GM12878 (cell line): Measurements from ENCODE around the gene HSD17B12. TPM values are rescaled to one million over a fixed set of nuclear protein-coding genes. Genes with fewer than 3 reads are reported as not detected.

ENCODE experiments used
- ATAC-seq: fragments of 200-7000 bp; cut with Tn5 transposase; 3 replicates; pipeline ENCODE4 v1.9.1; 2020; ENCODE audit warnings: mild to moderate bottlenecking, moderate library complexity
- BruUV-seq: library from RNA; stranded (reverse); fragments of 400-500 nt; replicated peaks from 2 replicates; lab custom pipeline; 2021; lab: Mats Ljungman, UMichigan
- CTCF ChIA-PET: fragments of 300-600 bp; sonication (Branson Sonifier 250); formaldehyde crosslinking; extraction: SDS; loops from one replicate; lab custom pipeline; 2021; ENCODE audit warnings: inconsistent platforms; lab: Yijun Ruan, JAX
- POLR2A ChIA-PET: fragments of 350-600 bp; formaldehyde crosslinking; extraction: SDS; loops from one replicate; lab custom pipeline; 2021; ENCODE audit warnings: inconsistent platforms; lab: Charles Lee
- RAD21 ChIA-PET: fragments of 300-600 bp; sonication (Branson Sonifier 250); formaldehyde crosslinking; loops from one replicate; lab custom pipeline; 2023; ENCODE audit warnings: antibody characterized with exemption; ENCODE audit not compliant: unreplicated experiment; lab: Charles Lee
- SMC1A ChIA-PET: fragments of 300-600 bp; sonication (Branson Sonifier 250); formaldehyde crosslinking; loops from one replicate; lab custom pipeline; 2023; ENCODE audit not compliant: unreplicated experiment, uncharacterized antibody; lab: Charles Lee
- DNase-seq: peaks from one replicate; pipeline ENCODE4 v3.0.0-alpha.2; 2011; ENCODE audit warnings: low read depth, low spot score
- FAIRE-seq: peaks from 3 replicates; lab custom pipeline; 2011; peaks lifted over from hg19 to GRCh38; lab: Jason Lieb, UNC
- H2AFZ ChIP-seq: 2 replicates; pipeline ENCODE4 v1.6.0; 2011; ENCODE audit warnings: low read depth, low read length, control low read depth; ENCODE audit not compliant: control insufficient read depth
- H3K27ac ChIP-seq: 2 replicates; pipeline ENCODE4 v1.5.1; 2011; ENCODE audit warnings: control low read depth; ENCODE audit not compliant: control insufficient read depth, insufficient read depth
- H3K27me3 ChIP-seq, 2 experiments: replicated peaks in 1 of 2; 2 replicates each; pipeline versions ENCODE4 v1.6.0 to v1.6.1; 2011; ENCODE audit warnings: low read length in 1 of 2; ENCODE audit not compliant: control insufficient read depth in 2 of 2, insufficient read depth in 2 of 2
- H3K36me3 ChIP-seq, 2 experiments: 2 replicates each; pipeline ENCODE4 v1.5.1; 2011; ENCODE audit warnings: low read length in 1 of 2; ENCODE audit not compliant: control insufficient read depth in 2 of 2, insufficient read depth in 2 of 2
- H3K4me1 ChIP-seq: 2 replicates; pipeline ENCODE4 v1.6.1; 2011; ENCODE audit warnings: mild to moderate bottlenecking, low read length, moderate library complexity, mixed read lengths; ENCODE audit not compliant: control insufficient read depth, insufficient read depth
- H3K4me2 ChIP-seq: 2 replicates; pipeline ENCODE4 v1.6.0; 2011; ENCODE audit warnings: control low read depth; ENCODE audit not compliant: control insufficient read depth, insufficient read depth
- H3K4me3 ChIP-seq: fragments of 200-600 bp; sonication (generic); 2 replicates; pipeline ENCODE4 v1.5.1; 2016
- H3K79me2 ChIP-seq: 2 replicates; pipeline ENCODE4 v1.6.0; 2011; ENCODE audit warnings: low read length; ENCODE audit not compliant: control insufficient read depth, insufficient read depth
- H3K9ac ChIP-seq: 2 replicates; pipeline ENCODE4 v1.8.0; 2011; ENCODE audit warnings: low read length, control low read depth, mixed read lengths; ENCODE audit not compliant: control insufficient read depth, insufficient read depth
- H3K9me3 ChIP-seq: replicated peaks from 3 replicates; pipeline ENCODE4 v1.5.1; 2011; ENCODE audit warnings: mild to moderate bottlenecking, low read length; ENCODE audit not compliant: control insufficient read depth, insufficient read depth
- H4K20me1 ChIP-seq: 2 replicates; pipeline ENCODE4 v1.6.0; 2011; ENCODE audit not compliant: control insufficient read depth, insufficient read depth
- ESRRA ChIP-seq: IDR thresholded peaks from 2 replicates; pipeline ENCODE4 v1.6.1; 2012; ENCODE audit warnings: mild to moderate bottlenecking, low read length, improper control_type of control experiment
- IKZF2 ChIP-seq, 2 experiments: fragments of 450-650 bp; IDR thresholded peaks; 2 replicates each; pipeline ENCODE4 v1.6.1; 2017; ENCODE audit warnings: mild to moderate bottlenecking in 2 of 2, moderate library complexity in 2 of 2
- MTA3 ChIP-seq: IDR thresholded peaks from 2 replicates; pipeline ENCODE4 v1.6.1; 2012; ENCODE audit warnings: low read length, inconsistent platforms, borderline replicate concordance
- NBN ChIP-seq: fragments of 450-650 bp; IDR thresholded peaks from 2 replicates; pipeline ENCODE4 v1.6.1; 2016
- SPI1 ChIP-seq: IDR thresholded peaks from 2 replicates; pipeline ENCODE4 v1.6.1; 2011; ENCODE audit warnings: low read depth, mild to moderate bottlenecking, low read length, moderate library complexity, borderline replicate concordance; ENCODE audit not compliant: insufficient read depth
- SREBF2 ChIP-seq: IDR thresholded peaks from 2 replicates; pipeline ENCODE4 v1.6.1; 2012; ENCODE audit warnings: mild to moderate bottlenecking, low read length
- TCF7 ChIP-seq: IDR thresholded peaks from 2 replicates; pipeline ENCODE4 v1.6.1; 2014; ENCODE audit warnings: antibody characterized with exemption, borderline replicate concordance
- WGBS: methylation state at CpG from one replicate; pipeline ENCODE4 v1.1.6; 2016; ENCODE audit warnings: low lambda C conversion rate; ENCODE audit not compliant: insufficient replicate concordance, insufficient coverage; ENCODE audit errors: missing lambda C conversion rate; 5-methylcytosine and 5-hydroxymethylcytosine counted together
- in situ Hi-C: fragments of 300-500 bp; cut with MboI; formaldehyde crosslinking; loops from 9 replicates; pipeline ENCODE4 v1.14.3; 2018; ENCODE audit warnings: mixed read lengths
- intact Hi-C: fragments of 100-400 bp; cut with micrococcal nuclease; formaldehyde crosslinking; loops from one replicate; pipeline ENCODE4 v1.14.2; 2022; ENCODE audit not compliant: unreplicated experiment
- polyA plus RNA-seq, 11 experiments: library from polyadenylated mRNA; depleted of rRNA in 4 of 11; unstranded in 6 of 11; stranded (reverse) in 5 of 11; fragments of >200 nt; fragmentation: Nextera tagmentation in 4 of 11; fragmentation: Illumina TruSeq in 1 of 11; extraction: Ambion mirVana in 4 of 11; extraction: Trizol in 1 of 11; gene quantifications; 1 replicate in 1 of 11; 2 replicates in 10 of 11; pipeline versions ENCODE4 v1.2.1 to v1.2.3, GENCODE V29; 2011 to 2016; ENCODE audit warnings: inconsistent platforms in 2 of 11, missing spikeins in 2 of 11, low read depth in 1 of 11
- total RNA-seq, 4 experiments: library from RNA; depleted of rRNA in 3 of 4; stranded (reverse); fragments of >200 nt in 3 of 4; fragmentation: Illumina TruSeq in 1 of 4; extraction: Trizol in 1 of 4; gene quantifications; 2 replicates each; pipeline versions ENCODE4 v1.2.1 to v1.2.3, GENCODE V29; 2013 to 2021
- TF ChIP-seq, protein P1 (sequence below): IDR thresholded peaks from 2 replicates; pipeline ENCODE4 v1.6.1; 2011; ENCODE audit warnings: borderline replicate concordance, low read depth, mild to moderate bottlenecking, moderate library complexity, mixed read lengths, low read length; ENCODE audit not compliant: insufficient read depth; ENCODE audit errors: extremely low read length
- TF ChIP-seq, protein P2 (sequence below): IDR thresholded peaks from 2 replicates; pipeline ENCODE4 v1.6.1; 2012; ENCODE audit warnings: mild to moderate bottlenecking, low read depth, low read length

HSD17B12 gene
- total and polyA plus RNA-seq, 10 of the 15 experiments (the other 5 are each of a cell fraction or from before 2014, with no cell fraction given): 23.6 to 88.0 (median 64.7) TPM

DNA sequence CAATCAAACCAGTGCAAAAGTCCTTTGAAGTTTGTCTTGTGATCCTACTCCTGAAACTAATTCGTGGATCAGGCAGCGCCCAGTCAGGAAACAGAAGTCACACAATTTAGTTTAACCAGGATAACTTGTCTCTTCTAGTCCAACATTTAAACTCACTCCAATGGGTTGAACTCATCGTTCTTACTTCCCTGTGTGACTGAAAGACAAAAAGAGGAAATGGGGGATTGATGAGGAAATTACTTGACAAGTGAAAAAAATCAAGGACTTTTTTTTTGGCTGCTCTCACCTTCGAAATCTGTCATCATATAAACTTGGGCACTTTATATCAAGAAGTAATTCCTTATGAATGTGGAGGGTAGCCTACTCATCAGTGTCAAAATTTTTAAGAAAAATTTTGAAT is 78.4 kb downstream of the HSD17B12 start:
- CTCF ChIA-PET: interaction anchor here (0.9 kb wide), 1 partner anchor 13 kb away, joined by 3 read pairs; no protein-coding TSS in a partner anchor
- RAD21 ChIA-PET: no interaction called here
- no peak for DNase-seq
- no peaks in the 10 kb centered on the region for H3K4me1 ChIP-seq
- no peak overlapping the region for H3K27ac ChIP-seq
- no peak for ATAC-seq
- TF ChIP-seq SPI1 (peak; percentile 22; the same call in 1 of the 2 replicates), NBN (no peak)
- H2AFZ ChIP-seq: no peak overlapping the region
- no TSS peak for BruUV-seq
- FAIRE-seq: no peak
- POLR2A ChIA-PET: no interaction called here
- H3K4me3 ChIP-seq: no peak overlapping the region
- H3K9ac ChIP-seq: no peak overlapping the region
- H3K27me3 ChIP-seq: no peaks in the 10 kb centered on the region
- WGBS: 26% methylated on average over 4 of the region's 4 CpGs
- H3K4me2 ChIP-seq: no peak overlapping the region
- SMC1A ChIA-PET: no interaction called here
- H3K36me3 ChIP-seq: peaks cover 0 to 8% of the 10 kb centered on the region in 2 experiments; a peak in 2 of 4 replicates
- no peaks in the 10 kb centered on the region for H4K20me1 ChIP-seq
- H3K9me3 ChIP-seq: no peaks in the 10 kb centered on the region
- intact Hi-C loops (no loop called here), in situ Hi-C loops (no loop called here)
- H3K79me2 ChIP-seq: no peaks in the 10 kb centered on the region

DNA sequence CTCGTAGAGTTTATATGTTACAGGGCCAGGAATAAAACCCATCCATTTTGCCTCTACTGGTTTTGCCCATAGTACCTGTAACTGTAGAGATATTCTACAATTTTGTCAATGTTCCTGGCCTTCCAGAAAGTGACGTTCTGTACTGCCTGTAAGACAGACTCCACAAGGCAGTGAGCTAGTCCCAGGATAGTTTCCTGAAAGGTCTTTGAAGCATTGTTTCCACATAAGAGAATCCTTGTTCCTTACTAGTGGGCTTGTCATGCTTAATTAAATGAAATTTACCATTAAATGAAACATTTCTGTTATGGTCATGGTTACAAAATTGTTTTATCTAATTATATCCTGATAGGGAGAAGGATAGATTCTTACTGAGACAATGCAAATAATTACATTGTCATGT is 80.4 kb downstream of the HSD17B12 start:
- H3K9ac ChIP-seq: no peak overlapping the region
- in situ Hi-C loops (no loop called here), intact Hi-C loops (no loop called here)
- no peak overlapping the region for H2AFZ ChIP-seq
- H3K4me1 ChIP-seq: no peaks in the 10 kb centered on the region
- no peak for TF ChIP-seq MTA3
- TF ChIP-seq TCF7: no peak
- TF ChIP-seq, protein P1, sequence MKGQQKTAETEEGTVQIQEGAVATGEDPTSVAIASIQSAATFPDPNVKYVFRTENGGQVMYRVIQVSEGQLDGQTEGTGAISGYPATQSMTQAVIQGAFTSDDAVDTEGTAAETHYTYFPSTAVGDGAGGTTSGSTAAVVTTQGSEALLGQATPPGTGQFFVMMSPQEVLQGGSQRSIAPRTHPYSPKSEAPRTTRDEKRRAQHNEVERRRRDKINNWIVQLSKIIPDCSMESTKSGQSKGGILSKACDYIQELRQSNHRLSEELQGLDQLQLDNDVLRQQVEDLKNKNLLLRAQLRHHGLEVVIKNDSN: no peak
- no peak for TF ChIP-seq ESRRA
- no peak for TF ChIP-seq SREBF2
- no peak for TF ChIP-seq IKZF2 (IDR thresholded peaks at IDR 0.05)
- TF ChIP-seq, protein P2, sequence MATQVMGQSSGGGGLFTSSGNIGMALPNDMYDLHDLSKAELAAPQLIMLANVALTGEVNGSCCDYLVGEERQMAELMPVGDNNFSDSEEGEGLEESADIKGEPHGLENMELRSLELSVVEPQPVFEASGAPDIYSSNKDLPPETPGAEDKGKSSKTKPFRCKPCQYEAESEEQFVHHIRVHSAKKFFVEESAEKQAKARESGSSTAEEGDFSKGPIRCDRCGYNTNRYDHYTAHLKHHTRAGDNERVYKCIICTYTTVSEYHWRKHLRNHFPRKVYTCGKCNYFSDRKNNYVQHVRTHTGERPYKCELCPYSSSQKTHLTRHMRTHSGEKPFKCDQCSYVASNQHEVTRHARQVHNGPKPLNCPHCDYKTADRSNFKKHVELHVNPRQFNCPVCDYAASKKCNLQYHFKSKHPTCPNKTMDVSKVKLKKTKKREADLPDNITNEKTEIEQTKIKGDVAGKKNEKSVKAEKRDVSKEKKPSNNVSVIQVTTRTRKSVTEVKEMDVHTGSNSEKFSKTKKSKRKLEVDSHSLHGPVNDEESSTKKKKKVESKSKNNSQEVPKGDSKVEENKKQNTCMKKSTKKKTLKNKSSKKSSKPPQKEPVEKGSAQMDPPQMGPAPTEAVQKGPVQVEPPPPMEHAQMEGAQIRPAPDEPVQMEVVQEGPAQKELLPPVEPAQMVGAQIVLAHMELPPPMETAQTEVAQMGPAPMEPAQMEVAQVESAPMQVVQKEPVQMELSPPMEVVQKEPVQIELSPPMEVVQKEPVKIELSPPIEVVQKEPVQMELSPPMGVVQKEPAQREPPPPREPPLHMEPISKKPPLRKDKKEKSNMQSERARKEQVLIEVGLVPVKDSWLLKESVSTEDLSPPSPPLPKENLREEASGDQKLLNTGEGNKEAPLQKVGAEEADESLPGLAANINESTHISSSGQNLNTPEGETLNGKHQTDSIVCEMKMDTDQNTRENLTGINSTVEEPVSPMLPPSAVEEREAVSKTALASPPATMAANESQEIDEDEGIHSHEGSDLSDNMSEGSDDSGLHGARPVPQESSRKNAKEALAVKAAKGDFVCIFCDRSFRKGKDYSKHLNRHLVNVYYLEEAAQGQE: no peak
- SMC1A ChIA-PET: no interaction called here
- FAIRE-seq: no peak
- H3K4me3 ChIP-seq: no peak overlapping the region
- CTCF ChIA-PET: no interaction called here
- POLR2A ChIA-PET: no interaction called here
- WGBS: 98% methylated on average over 2 of the region's 2 CpGs
- BruUV-seq: no TSS peak
- RAD21 ChIA-PET: no interaction called here
- peaks cover 0 to 8% of the 10 kb centered on the region in 2 experiments; a peak in 1 of 4 replicates for H3K36me3 ChIP-seq
- no peak for ATAC-seq
- no peak for DNase-seq
- H3K9me3 ChIP-seq: no peaks in the 10 kb centered on the region; the same call in 2 of the 3 replicates
- H3K27ac ChIP-seq: no peak overlapping the region
- H3K27me3 ChIP-seq: no peaks in the 10 kb centered on the region
- H4K20me1 ChIP-seq: no peaks in the 10 kb centered on the region
- H3K79me2 ChIP-seq: no peaks in the 10 kb centered on the region
- no peak overlapping the region for H3K4me2 ChIP-seq
